ENCODE data around the gene EBI3.
A peak's percentile ranks its signal among the peaks of the same experiment; 100 is the strongest.
"Not testable (repeated sequence)": the region's sequence is repeated elsewhere in the genome, so short reads cannot be mapped to it uniquely, and the experiment has no call there.

The EBI3 gene

DNA sequence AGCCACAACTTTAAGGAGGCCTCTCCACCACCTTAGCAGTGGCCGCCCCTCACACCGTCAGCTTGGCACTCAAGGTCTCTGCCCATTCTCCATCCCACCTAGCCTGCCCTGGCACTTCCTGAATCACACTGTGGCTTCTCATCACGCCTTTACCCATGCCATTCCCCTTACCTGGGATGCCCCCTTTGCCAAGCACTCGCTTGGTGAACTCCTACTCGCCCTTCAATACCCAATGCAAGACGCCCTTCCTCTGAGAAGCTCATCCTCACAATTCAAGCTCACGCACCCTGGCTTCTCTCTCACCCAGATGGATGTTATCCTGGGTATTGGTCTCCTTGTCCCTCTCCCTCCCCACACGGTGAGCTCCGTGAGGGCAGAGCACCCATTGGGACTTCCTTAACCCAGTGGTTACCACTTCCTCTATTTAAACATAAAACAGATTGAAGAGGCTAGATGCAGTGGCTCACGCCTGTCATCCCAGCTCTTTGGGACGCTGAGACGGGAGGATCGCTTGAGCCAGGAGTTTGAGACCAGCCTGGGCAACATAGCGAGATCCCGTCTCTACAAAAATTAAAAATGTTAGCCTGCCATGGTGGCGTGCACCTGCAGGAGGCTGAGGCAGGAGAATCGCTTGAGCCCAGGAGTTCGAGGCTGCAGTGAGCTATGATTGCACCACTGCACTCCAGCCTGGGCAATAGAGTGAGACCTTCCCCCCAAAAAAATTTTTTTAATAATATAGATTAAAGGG lies 37.1 kb downstream of the EBI3 start:
- TF ChIP-seq YY1 (IDR thresholded peaks at IDR 0.05; ENCODE audit: insufficient read depth, insufficient read length) (no peak), ZNF274 (IDR thresholded peaks at IDR 0.05; ENCODE audit: low read depth, low read length) (no peak), SUZ12 (IDR thresholded peaks at IDR 0.05; ENCODE audit: extremely low read depth, insufficient read depth, insufficient read length) (no peak)
- Histone ChIP-seq H3K9me3 (ENCODE audit: insufficient read depth, low read length) (no peaks in the 10 kb centered on the region), H3K4me1 (ENCODE audit: insufficient read depth, insufficient read length) (peaks cover 4% of the 10 kb centered on the region), H3K4me3 (ENCODE audit: insufficient read length, low read depth) (no peak overlapping the region), H3K27me3 (ENCODE audit: insufficient read depth, insufficient read length) (no peaks in the 10 kb centered on the region), H3K9ac (ENCODE audit: insufficient read length, low read depth) (no peak overlapping the region), H3K36me3 (ENCODE audit: insufficient read depth, insufficient read length, low read length) (peaks cover 69% of the 10 kb centered on the region)
- DNase-seq (ENCODE audit: low read depth, low spot score), result no peak

DNA sequence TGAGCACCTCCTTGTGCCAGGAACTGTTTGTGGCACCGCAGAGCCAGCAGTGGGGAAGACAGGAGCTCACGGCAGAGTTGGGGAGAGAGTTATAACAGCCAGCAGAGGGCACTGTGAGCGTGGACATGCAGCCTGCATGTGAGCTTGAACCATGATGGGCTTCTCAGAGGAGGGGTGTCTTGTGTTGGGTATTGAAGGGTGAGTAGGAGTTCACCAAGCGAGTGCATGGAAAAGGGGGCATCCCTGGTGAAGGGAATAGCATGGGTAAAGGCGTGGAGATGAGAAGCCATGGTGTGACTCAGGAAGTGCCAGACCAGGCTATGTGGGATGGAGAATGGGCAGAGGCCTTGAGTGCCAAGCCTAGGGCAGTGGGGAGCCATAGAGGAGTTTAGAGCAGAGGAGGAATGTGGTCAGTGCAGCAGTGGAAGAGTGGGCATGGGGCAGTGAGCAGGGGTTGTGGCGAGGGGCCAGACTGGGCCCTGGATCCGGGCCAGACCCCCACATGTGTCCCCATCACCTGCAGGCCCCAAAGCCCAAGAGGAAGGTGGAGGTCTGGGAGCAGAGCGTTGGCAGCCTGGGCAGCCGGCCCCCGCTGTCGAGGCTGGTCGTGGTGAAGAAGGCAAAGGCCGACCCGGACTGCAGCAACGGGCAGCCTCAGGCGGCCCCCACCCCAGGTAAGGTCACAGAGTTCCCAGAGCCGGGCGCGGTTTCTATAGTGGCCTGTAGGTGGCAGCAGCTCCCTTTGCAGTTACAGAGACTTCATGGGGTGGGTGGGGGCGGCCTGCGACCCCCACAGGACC lies 38.0 kb downstream of the EBI3 start:
- peak; percentile 82 for DNase-seq (ENCODE audit: low read depth, low spot score)
- TF ChIP-seq SUZ12 (IDR thresholded peaks at IDR 0.05; ENCODE audit: extremely low read depth, insufficient read depth, insufficient read length) (no peak), ZNF274 (IDR thresholded peaks at IDR 0.05; ENCODE audit: low read depth, low read length) (no peak), YY1 (IDR thresholded peaks at IDR 0.05; ENCODE audit: insufficient read depth, insufficient read length) (no peak)
- Histone ChIP-seq H3K4me3 (ENCODE audit: insufficient read length, low read depth) (no peak overlapping the region), H3K9me3 (ENCODE audit: insufficient read depth, low read length) (no peaks in the 10 kb centered on the region), H3K9ac (ENCODE audit: insufficient read length, low read depth) (peak overlapping the region; percentile 26), H3K4me1 (ENCODE audit: insufficient read depth, insufficient read length) (peaks cover 4% of the 10 kb centered on the region), H3K27me3 (ENCODE audit: insufficient read depth, insufficient read length) (no peaks in the 10 kb centered on the region), H3K36me3 (ENCODE audit: insufficient read depth, insufficient read length, low read length) (peaks cover 70% of the 10 kb centered on the region)

- H3K4me3 ChIP-seq (ENCODE audit: insufficient read length, low read depth), result no peak overlapping the region
- TF ChIP-seq YY1 (IDR thresholded peaks at IDR 0.05; ENCODE audit: insufficient read depth, insufficient read length) (no peak), SUZ12 (IDR thresholded peaks at IDR 0.05; ENCODE audit: extremely low read depth, insufficient read depth, insufficient read length) (no peak)
- DNase-seq (ENCODE audit: low read depth, low spot score), result no peak
- no peak overlapping the region for H3K9ac ChIP-seq (ENCODE audit: insufficient read length, low read depth)
- H3K27me3 ChIP-seq (ENCODE audit: insufficient read depth, insufficient read length), result no peaks in the 10 kb centered on the region
- H3K36me3 ChIP-seq (ENCODE audit: insufficient read depth, insufficient read length, low read length), result peaks cover 63% of the 10 kb centered on the region
- no peaks in the 10 kb centered on the region for H3K9me3 ChIP-seq (ENCODE audit: insufficient read depth, low read length)
- peaks cover 4% of the 10 kb centered on the region for H3K4me1 ChIP-seq (ENCODE audit: insufficient read depth, insufficient read length)
These were observed 38.8 kb downstream of the EBI3 start for GRCh38 chr19:4267901-4268815.

DNA sequence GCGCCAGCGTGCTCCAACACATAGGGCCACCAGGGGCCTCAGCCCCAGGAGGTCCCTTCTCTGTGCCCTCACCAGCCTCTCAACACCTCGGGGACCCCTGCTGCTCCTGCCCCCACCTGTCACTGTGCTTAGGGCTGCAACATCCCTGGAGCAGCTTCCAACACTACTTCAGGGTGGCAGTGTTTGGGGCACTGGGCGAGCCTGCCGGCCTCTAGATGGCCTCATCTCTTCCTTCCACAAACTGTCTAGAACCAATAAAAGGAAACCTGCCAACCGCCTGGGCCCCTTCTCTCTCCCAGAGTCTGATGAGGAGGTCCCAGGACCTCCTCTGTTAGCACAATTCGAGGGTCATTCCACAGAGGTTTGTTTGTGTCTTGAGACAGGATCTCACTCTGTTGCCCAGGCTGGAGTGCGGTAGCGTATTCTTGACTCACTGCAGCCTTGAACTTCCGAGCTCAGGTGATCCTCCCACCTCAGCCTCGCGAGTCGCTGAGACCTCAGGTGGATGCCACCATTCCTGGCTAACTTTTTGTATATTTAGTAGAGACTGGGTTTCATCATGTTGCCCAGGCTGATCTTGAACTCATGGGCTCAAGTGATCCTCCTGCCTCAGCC lies 39.6 kb downstream of the EBI3 start:
- Histone ChIP-seq H3K4me3 (ENCODE audit: insufficient read length, low read depth) (no peak overlapping the region), H3K36me3 (ENCODE audit: insufficient read depth, insufficient read length, low read length) (peaks cover 64% of the 10 kb centered on the region), H3K27me3 (ENCODE audit: insufficient read depth, insufficient read length) (no peaks in the 10 kb centered on the region), H3K9ac (ENCODE audit: insufficient read length, low read depth) (no peak overlapping the region), H3K9me3 (ENCODE audit: insufficient read depth, low read length) (no peaks in the 10 kb centered on the region), H3K4me1 (ENCODE audit: insufficient read depth, insufficient read length) (peaks cover 4% of the 10 kb centered on the region)
- no peak for TF ChIP-seq YY1 (IDR thresholded peaks at IDR 0.05; ENCODE audit: insufficient read depth, insufficient read length)
- no peak for TF ChIP-seq SUZ12 (IDR thresholded peaks at IDR 0.05; ENCODE audit: extremely low read depth, insufficient read depth, insufficient read length)
- no peak for TF ChIP-seq ZNF274 (IDR thresholded peaks at IDR 0.05; ENCODE audit: low read depth, low read length)
- no peak for DNase-seq (ENCODE audit: low read depth, low spot score)

GRCh38 chr19:4272894-4273293 lies 43.6 kb downstream of the EBI3 start:
- Histone ChIP-seq H3K9ac (ENCODE audit: insufficient read length, low read depth) (no peak overlapping the region), H3K4me1 (ENCODE audit: insufficient read depth, insufficient read length) (peaks cover 5% of the 10 kb centered on the region), H3K27me3 (ENCODE audit: insufficient read depth, insufficient read length) (peaks cover 2% of the 10 kb centered on the region), H3K36me3 (ENCODE audit: insufficient read depth, insufficient read length, low read length) (peaks cover 34% of the 10 kb centered on the region), H3K9me3 (ENCODE audit: insufficient read depth, low read length) (no peaks in the 10 kb centered on the region), H3K4me3 (ENCODE audit: insufficient read length, low read depth) (no peak overlapping the region)
- no peak for TF ChIP-seq YY1 (IDR thresholded peaks at IDR 0.05; ENCODE audit: insufficient read depth, insufficient read length)
- TF ChIP-seq ZNF274 (IDR thresholded peaks at IDR 0.05; ENCODE audit: low read depth, low read length), result no peak
- TF ChIP-seq SUZ12 (IDR thresholded peaks at IDR 0.05; ENCODE audit: extremely low read depth, insufficient read depth, insufficient read length), result no peak
- DNase-seq (ENCODE audit: low read depth, low spot score), result no peak

DNA sequence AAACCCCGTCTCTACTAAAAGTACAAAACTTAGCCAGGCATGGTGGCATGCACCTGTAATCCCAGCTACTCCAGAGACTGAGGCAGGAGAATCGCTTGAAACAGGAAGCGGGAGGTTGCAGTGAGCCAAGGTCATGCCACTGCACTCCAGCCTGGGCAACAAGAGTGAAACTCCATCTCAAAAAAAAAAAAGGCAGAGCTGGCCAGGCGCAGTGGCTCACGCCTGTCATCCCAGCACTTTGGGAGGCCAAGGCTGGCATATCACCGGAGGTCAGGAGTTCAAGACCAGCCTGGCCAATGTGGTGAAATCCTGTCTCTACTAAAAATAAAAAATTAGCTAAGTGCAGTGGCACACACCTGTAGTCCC lies 45.0 kb downstream of the EBI3 start:
- DNase-seq (ENCODE audit: low read depth, low spot score); H3K9ac ChIP-seq (ENCODE audit: insufficient read length, low read depth); H3K4me1 ChIP-seq (ENCODE audit: insufficient read depth, insufficient read length); H3K9me3 ChIP-seq (ENCODE audit: insufficient read depth, low read length); H3K4me3 ChIP-seq (ENCODE audit: insufficient read length, low read depth): not testable (repeated sequence)
- Histone ChIP-seq H3K27me3 (ENCODE audit: insufficient read depth, insufficient read length) (peaks cover 11% of the 10 kb centered on the region), H3K36me3 (ENCODE audit: insufficient read depth, insufficient read length, low read length) (peaks cover 20% of the 10 kb centered on the region)
